ENCODE results near the gene OTP. TPM values are rescaled to one million over a fixed set of nuclear protein-coding genes. Genes with fewer than 3 reads are reported as not detected.

Gene OTP
- polyA plus RNA-seq, 3 donors = not detected

Other genes with a start within 250 kb of the OTP start
- 10 to 100 TPM; 19.6 to 64.0 (median 47.5) TPM for gene WDR41, start 146.4 kb downstream of the OTP start, polyA plus RNA-seq
- 100 to 1,000 TPM in 2 of 3 donors, 10 to 100 TPM in 1; 56.0 to 150 (median 141) TPM for gene TBCA, start 137.6 kb upstream of the OTP start, polyA plus RNA-seq